SK-N-MC (cell line): ENCODE measurements around the gene RNF144A.

Source experiments
- DNase-seq: peaks from one replicate; pipeline ENCODE4 v3.0.0-alpha.2; 2011; ENCODE audit warnings: low read depth, low spot score
- H3K27ac ChIP-seq: fragments of 200-600 bp; sonication (generic); 2 replicates; pipeline ENCODE4 v1.5.1; 2016; ENCODE audit warnings: mixed run types
- H3K36me3 ChIP-seq: fragments of 200-600 bp; sonication (generic); 2 replicates; pipeline ENCODE4 v1.6.1; 2017; ENCODE audit warnings: antibody characterized with exemption, low read length, mixed read lengths; ENCODE audit not compliant: insufficient read depth
- H3K4me3 ChIP-seq: fragments of 200-600 bp; sonication (generic); 2 replicates; pipeline ENCODE4 v1.5.1; 2016
- H3K9ac ChIP-seq: fragments of 200-600 bp; sonication (generic); 2 replicates; pipeline ENCODE4 v1.8.0; 2017; ENCODE audit warnings: mixed run types, mixed read lengths; ENCODE audit not compliant: insufficient read length
- H3K9me3 ChIP-seq: fragments of 200-600 bp; sonication (generic); 2 replicates; pipeline ENCODE4 v1.6.1; 2017; ENCODE audit warnings: low read depth, mild to moderate bottlenecking, antibody characterized with exemption, low read length, moderate library complexity, mixed read lengths
- EZH2 ChIP-seq: fragments of 200-600 bp; sonication (generic); IDR thresholded peaks from one replicate; pipeline ENCODE4 v1.6.1; 2017; ENCODE audit warnings: antibody characterized with exemption
- FOXP2 ChIP-seq: optimal IDR thresholded peaks from 2 replicates; pipeline ENCODE3; 2011; ENCODE audit warnings: mild to moderate bottlenecking, moderate library complexity; ENCODE audit not compliant: insufficient read depth; ENCODE audit errors: extremely low read length, control extremely low read depth
- POLR2AphosphoS5 ChIP-seq: IDR thresholded peaks from 2 replicates; pipeline ENCODE4 v1.6.1; 2012; ENCODE audit warnings: mild to moderate bottlenecking, low read depth, low read length, borderline replicate concordance

The RNF144A gene

GRCh38 chr2:7060156-7060555 lies 142.9 kb downstream of the RNF144A start:
- Histone ChIP-seq H3K9me3 (no peaks in the 10 kb centered on the region), H3K36me3 (no peaks in the 10 kb centered on the region), H3K9ac (no peak overlapping the region), H3K27ac (no peak overlapping the region), H3K4me3 (no peak overlapping the region)
- TF ChIP-seq EZH2: no peak
- no peak for TF ChIP-seq POLR2AphosphoS5
- TF ChIP-seq FOXP2: no peak
- no peak for DNase-seq

GRCh38 chr2:7060631-7061449 lies 143.6 kb downstream of the RNF144A start:
- no peaks in the 10 kb centered on the region for H3K36me3 ChIP-seq

GRCh38 chr2:7061450-7061789 lies 144.2 kb downstream of the RNF144A start:
- TF ChIP-seq EZH2 (no peak), FOXP2 (no peak), POLR2AphosphoS5 (no peak)
- Histone ChIP-seq H3K27ac (no peak overlapping the region), H3K9me3 (no peaks in the 10 kb centered on the region), H3K4me3 (no peak overlapping the region), H3K36me3 (no peaks in the 10 kb centered on the region), H3K9ac (no peak overlapping the region)
- DNase-seq: no peak

More at GRCh38 chr2:7060631-7061449, 143.6 kb downstream of the RNF144A start:
- DNase-seq: no peak
- Histone ChIP-seq H3K9ac (no peak overlapping the region), H3K4me3 (no peak overlapping the region), H3K9me3 (no peaks in the 10 kb centered on the region), H3K27ac (no peak overlapping the region)
- TF ChIP-seq EZH2 (no peak), POLR2AphosphoS5 (no peak), FOXP2 (no peak)

- Histone ChIP-seq H3K9ac (no peak overlapping the region), H3K36me3 (no peaks in the 10 kb centered on the region), H3K4me3 (no peak overlapping the region), H3K27ac (no peak overlapping the region), H3K9me3 (no peaks in the 10 kb centered on the region)
- TF ChIP-seq EZH2: no peak
- no peak for TF ChIP-seq FOXP2
- TF ChIP-seq POLR2AphosphoS5: no peak
- DNase-seq: no peak
Measured at GRCh38 chr2:7061921-7062320, 144.7 kb downstream of the RNF144A start.

- no peak overlapping the region for H3K4me3 ChIP-seq
- no peak overlapping the region for H3K9ac ChIP-seq
- no peak for DNase-seq
- no peaks in the 10 kb centered on the region for H3K36me3 ChIP-seq
- no peaks in the 10 kb centered on the region for H3K9me3 ChIP-seq
- TF ChIP-seq FOXP2 (no peak), POLR2AphosphoS5 (no peak), EZH2 (no peak)
- H3K27ac ChIP-seq: no peak overlapping the region
Measured at GRCh38 chr2:7063789-7064188, 146.6 kb downstream of the RNF144A start.

- no peak for DNase-seq
- TF ChIP-seq POLR2AphosphoS5 (no peak), EZH2 (no peak), FOXP2 (no peak)
Measured at GRCh38 chr2:7068457-7068856, 151.2 kb downstream of the RNF144A start.

GRCh38 chr2:7070483-7070882 lies 153.3 kb downstream of the RNF144A start:
- no peak overlapping the region for H3K4me3 ChIP-seq
- H3K27ac ChIP-seq: no peak overlapping the region
- TF ChIP-seq POLR2AphosphoS5 (no peak), FOXP2 (no peak), EZH2 (no peak)
- no peak overlapping the region for H3K9ac ChIP-seq
- no peaks in the 10 kb centered on the region for H3K36me3 ChIP-seq
- DNase-seq: no peak
- no peaks in the 10 kb centered on the region for H3K9me3 ChIP-seq

More at GRCh38 chr2:7068457-7068856, 151.2 kb downstream of the RNF144A start:
- H3K27ac ChIP-seq: no peak overlapping the region
- no peak overlapping the region for H3K9ac ChIP-seq
- no peaks in the 10 kb centered on the region for H3K9me3 ChIP-seq
- H3K4me3 ChIP-seq: no peak overlapping the region
- H3K36me3 ChIP-seq: no peaks in the 10 kb centered on the region

GRCh38 chr2:7071154-7071553 lies 153.9 kb downstream of the RNF144A start:
- Histone ChIP-seq H3K27ac (no peak overlapping the region), H3K9me3 (no peaks in the 10 kb centered on the region), H3K4me3 (no peak overlapping the region), H3K36me3 (no peaks in the 10 kb centered on the region), H3K9ac (no peak overlapping the region)
- TF ChIP-seq FOXP2 (no peak), EZH2 (no peak), POLR2AphosphoS5 (no peak)
- DNase-seq: no peak

- DNase-seq: no peak
- Histone ChIP-seq H3K9me3 (no peaks in the 10 kb centered on the region), H3K27ac (no peak overlapping the region), H3K9ac (no peak overlapping the region), H3K4me3 (no peak overlapping the region), H3K36me3 (no peaks in the 10 kb centered on the region)
- TF ChIP-seq POLR2AphosphoS5 (no peak), EZH2 (no peak), FOXP2 (no peak)
Measured at GRCh38 chr2:7071916-7072556, 154.8 kb downstream of the RNF144A start.
